HepG2 (cell line): ENCODE measurements around the gene NOL4L. TPM values are rescaled to one million over a fixed set of nuclear protein-coding genes. Genes with fewer than 3 reads are reported as not detected.
A peak's percentile ranks its signal among the peaks of the same experiment; 100 is the strongest.

Source experiments
- ATAC-seq: fragments of 200-7000 bp; cut with Tn5 transposase; 3 replicates; pipeline ENCODE4 v1.9.1; 2020; ENCODE audit warnings: mild to moderate bottlenecking, moderate library complexity
- BruUV-seq: library from RNA; stranded (reverse); fragments of 400-500 nt; replicated peaks from 2 replicates; lab custom pipeline; 2021; lab: Mats Ljungman, UMichigan
- CTCF ChIA-PET: fragments of 300-600 bp; formaldehyde crosslinking; extraction: SDS; loops from one replicate; lab custom pipeline; 2021; ENCODE audit warnings: low total read pairs, inconsistent platforms, low intra/inter-chr PET ratio; lab: Yijun Ruan, JAX
- POLR2A ChIA-PET: fragments of 350-600 bp; sonication (Branson Sonifier 250); formaldehyde crosslinking; loops from one replicate; lab custom pipeline; 2020; ENCODE audit warnings: antibody characterized with exemption, inconsistent platforms; lab: Yijun Ruan, JAX
- DNase-seq: peaks from one replicate; pipeline ENCODE4 v3.0.0-alpha.2; 2015; ENCODE audit warnings: low spot score
- FAIRE-seq: peaks from 3 replicates; lab custom pipeline; 2011; peaks lifted over from hg19 to GRCh38; lab: Jason Lieb, UNC
- H2AFZ ChIP-seq: one replicate; pipeline ENCODE4 v1.6.1; 2011; ENCODE audit warnings: low read length, inconsistent platforms
- H3K27ac ChIP-seq: fragments of 300-600 bp; 3 replicates; pipeline ENCODE4 v1.8.0; 2011; ENCODE audit warnings: mixed run types, mild to moderate bottlenecking, mixed read lengths, low read length, inconsistent platforms; ENCODE audit not compliant: insufficient read depth; ENCODE audit errors: extremely low read length
- H3K27me3 ChIP-seq, 2 experiments: fragments of 200-600 bp in 1 of 2; 2 replicates in 1 of 2; 3 replicates in 1 of 2; pipeline versions ENCODE4 v1.6.0 to v1.8.0; 2011; ENCODE audit warnings: low read length in 2 of 2, mild to moderate bottlenecking in 2 of 2, moderate library complexity in 2 of 2, inconsistent platforms in 1 of 2; ENCODE audit not compliant: insufficient read depth in 2 of 2, control insufficient read depth in 1 of 2
- H3K36me3 ChIP-seq, 2 experiments: fragments of 200-600 bp in 1 of 2; replicated peaks in 1 of 2; 2 replicates in 1 of 2; 3 replicates in 1 of 2; pipeline versions ENCODE4 v1.5.1 to v1.8.0; 2011; ENCODE audit warnings: low read length in 2 of 2, inconsistent platforms in 1 of 2; ENCODE audit not compliant: insufficient read depth in 2 of 2, control insufficient read depth in 1 of 2
- H3K4me1 ChIP-seq: 2 replicates; pipeline ENCODE4 v1.5.1; 2012; ENCODE audit warnings: low read length, inconsistent platforms; ENCODE audit not compliant: insufficient read depth
- H3K4me2 ChIP-seq: 2 replicates; pipeline ENCODE4 v1.6.0; 2011; ENCODE audit warnings: low read depth, low read length, inconsistent platforms
- H3K4me3 ChIP-seq, 3 experiments: fragments of 200-600 bp in 1 of 3; sonication (generic), shearing (Covaris generic) in 1 of 3; replicated peaks in 1 of 3; 2 replicates each; pipeline ENCODE4 v1.5.1; 2011 to 2016; ENCODE audit warnings: low read length in 3 of 3, inconsistent platforms in 2 of 3, low read depth in 2 of 3, mild to moderate bottlenecking in 2 of 3, control low read depth in 1 of 3, mixed read lengths in 1 of 3; ENCODE audit not compliant: insufficient read depth in 1 of 3
- H3K79me2 ChIP-seq: one replicate; pipeline ENCODE4 v1.6.1; 2011; ENCODE audit warnings: low read length, inconsistent platforms; ENCODE audit not compliant: insufficient read depth
- H3K9ac ChIP-seq: 2 replicates; pipeline ENCODE4 v1.6.0; 2011; ENCODE audit warnings: mild to moderate bottlenecking, low read depth, low read length, inconsistent platforms; ENCODE audit not compliant: insufficient read depth
- H3K9me3 ChIP-seq: 2 replicates; pipeline ENCODE4 v1.5.1; 2012; ENCODE audit warnings: mild to moderate bottlenecking, low read length
- H4K20me1 ChIP-seq: 2 replicates; pipeline ENCODE4 v1.6.0; 2011; ENCODE audit warnings: inconsistent platforms, mild to moderate bottlenecking, low read length, moderate library complexity; ENCODE audit not compliant: insufficient read depth
- KLF13 ChIP-seq: sonication (generic); formaldehyde crosslinking; IDR thresholded peaks from 2 replicates; pipeline ENCODE4 v1.4.0; 2020; ENCODE audit warnings: mild to moderate bottlenecking, missing genetic modification reagents
- WGBS: methylation state at CpG from one replicate; pipeline ENCODE4 v1.1.6; 2017; ENCODE audit warnings: low lambda C conversion rate; 5-methylcytosine and 5-hydroxymethylcytosine counted together
- in situ Hi-C: cut with HindIII; loops from 2 replicates; pipeline ENCODE4 v1.10.0; 2017; ENCODE audit warnings: low pct_unique_long_range_greater_than_20kb; ENCODE audit not compliant: extremely low pct_ligation_motif_present
- intact Hi-C: fragments of 100-400 bp; cut with micrococcal nuclease; formaldehyde crosslinking; loops from one replicate; pipeline ENCODE4 v1.10.0; 2022; ENCODE audit not compliant: unreplicated experiment
- polyA plus RNA-seq, 8 experiments: library from polyadenylated mRNA; depleted of rRNA in 3 of 8; stranded (reverse) in 7 of 8; unstranded in 1 of 8; fragments of >200 nt; fragmentation: Illumina TruSeq in 4 of 8; extraction: Trizol in 4 of 8; gene quantifications; 2 replicates each; pipeline versions ENCODE4 v1.2.1 to v1.2.3, GENCODE V29; 2011 to 2016; ENCODE audit warnings: low read depth in 4 of 8, missing spikeins in 1 of 8, mixed read lengths in 1 of 8; ENCODE audit not compliant: insufficient read depth in 1 of 8
- total RNA-seq, 5 experiments: library from RNA; depleted of rRNA; stranded (reverse); fragments of >200 nt; fragmentation: Illumina TruSeq; extraction: Trizol; gene quantifications; 2 replicates each; pipeline ENCODE4 v1.2.3, GENCODE V29; 2016; ENCODE audit warnings: low read depth in 1 of 5
- TF ChIP-seq, protein P1 (sequence below): IDR thresholded peaks from 2 replicates; pipeline ENCODE4 v1.4.0; 2020; ENCODE audit warnings: mild to moderate bottlenecking, missing genetic modification reagents

NOL4L gene
- total and polyA plus RNA-seq, 2 of the 13 experiments (the other 11 are each of a cell fraction or from before 2014, with no cell fraction given) = 16.6 to 35.4 TPM

- BruUV-seq = no TSS peak
- ATAC-seq = no peak
Measured at GRCh38 chr20:32506721-32507120, 78.4 kb downstream of the NOL4L start.

More at GRCh38 chr20:32506721-32507120, 78.4 kb downstream of the NOL4L start:
- Histone ChIP-seq H4K20me1 (no peaks in the 10 kb centered on the region), H3K4me3 (no peak overlapping the region), H3K27me3 (no peaks in the 10 kb centered on the region), H3K79me2 (no peaks in the 10 kb centered on the region), H3K4me1 (peaks cover 49% of the 10 kb centered on the region), H2AFZ (no peak overlapping the region), H3K4me2 (no peak overlapping the region), H3K9ac (no peak overlapping the region), H3K36me3 (no peaks in the 10 kb centered on the region), H3K27ac (no peak overlapping the region), H3K9me3 (no peaks in the 10 kb centered on the region)
- intact Hi-C loops (no loop called here), in situ Hi-C loops (loop anchor here (25.0 kb wide), 1 partner anchor 256 kb away; the partner anchor contains the start of gene DNMT3B)
- ChIA-PET POLR2A (no interaction called here), CTCF (no interaction called here)
- DNase-seq = no peak
- TF ChIP-seq KLF13 (CRISPR knock-in tag) = 0 out of 2 replicates have a peak, but pooled peaks have one; percentile 56
- TF ChIP-seq, protein P1, sequence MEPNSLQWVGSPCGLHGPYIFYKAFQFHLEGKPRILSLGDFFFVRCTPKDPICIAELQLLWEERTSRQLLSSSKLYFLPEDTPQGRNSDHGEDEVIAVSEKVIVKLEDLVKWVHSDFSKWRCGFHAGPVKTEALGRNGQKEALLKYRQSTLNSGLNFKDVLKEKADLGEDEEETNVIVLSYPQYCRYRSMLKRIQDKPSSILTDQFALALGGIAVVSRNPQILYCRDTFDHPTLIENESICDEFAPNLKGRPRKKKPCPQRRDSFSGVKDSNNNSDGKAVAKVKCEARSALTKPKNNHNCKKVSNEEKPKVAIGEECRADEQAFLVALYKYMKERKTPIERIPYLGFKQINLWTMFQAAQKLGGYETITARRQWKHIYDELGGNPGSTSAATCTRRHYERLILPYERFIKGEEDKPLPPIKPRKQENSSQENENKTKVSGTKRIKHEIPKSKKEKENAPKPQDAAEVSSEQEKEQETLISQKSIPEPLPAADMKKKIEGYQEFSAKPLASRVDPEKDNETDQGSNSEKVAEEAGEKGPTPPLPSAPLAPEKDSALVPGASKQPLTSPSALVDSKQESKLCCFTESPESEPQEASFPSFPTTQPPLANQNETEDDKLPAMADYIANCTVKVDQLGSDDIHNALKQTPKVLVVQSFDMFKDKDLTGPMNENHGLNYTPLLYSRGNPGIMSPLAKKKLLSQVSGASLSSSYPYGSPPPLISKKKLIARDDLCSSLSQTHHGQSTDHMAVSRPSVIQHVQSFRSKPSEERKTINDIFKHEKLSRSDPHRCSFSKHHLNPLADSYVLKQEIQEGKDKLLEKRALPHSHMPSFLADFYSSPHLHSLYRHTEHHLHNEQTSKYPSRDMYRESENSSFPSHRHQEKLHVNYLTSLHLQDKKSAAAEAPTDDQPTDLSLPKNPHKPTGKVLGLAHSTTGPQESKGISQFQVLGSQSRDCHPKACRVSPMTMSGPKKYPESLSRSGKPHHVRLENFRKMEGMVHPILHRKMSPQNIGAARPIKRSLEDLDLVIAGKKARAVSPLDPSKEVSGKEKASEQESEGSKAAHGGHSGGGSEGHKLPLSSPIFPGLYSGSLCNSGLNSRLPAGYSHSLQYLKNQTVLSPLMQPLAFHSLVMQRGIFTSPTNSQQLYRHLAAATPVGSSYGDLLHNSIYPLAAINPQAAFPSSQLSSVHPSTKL (CRISPR knock-in tag) = no peak
- 76% methylated on average over 3 of the region's 3 CpGs for WGBS
- no peak for FAIRE-seq
